ENCODE measurements around the gene CDK5R2.

Gene CDK5R2

DNA sequence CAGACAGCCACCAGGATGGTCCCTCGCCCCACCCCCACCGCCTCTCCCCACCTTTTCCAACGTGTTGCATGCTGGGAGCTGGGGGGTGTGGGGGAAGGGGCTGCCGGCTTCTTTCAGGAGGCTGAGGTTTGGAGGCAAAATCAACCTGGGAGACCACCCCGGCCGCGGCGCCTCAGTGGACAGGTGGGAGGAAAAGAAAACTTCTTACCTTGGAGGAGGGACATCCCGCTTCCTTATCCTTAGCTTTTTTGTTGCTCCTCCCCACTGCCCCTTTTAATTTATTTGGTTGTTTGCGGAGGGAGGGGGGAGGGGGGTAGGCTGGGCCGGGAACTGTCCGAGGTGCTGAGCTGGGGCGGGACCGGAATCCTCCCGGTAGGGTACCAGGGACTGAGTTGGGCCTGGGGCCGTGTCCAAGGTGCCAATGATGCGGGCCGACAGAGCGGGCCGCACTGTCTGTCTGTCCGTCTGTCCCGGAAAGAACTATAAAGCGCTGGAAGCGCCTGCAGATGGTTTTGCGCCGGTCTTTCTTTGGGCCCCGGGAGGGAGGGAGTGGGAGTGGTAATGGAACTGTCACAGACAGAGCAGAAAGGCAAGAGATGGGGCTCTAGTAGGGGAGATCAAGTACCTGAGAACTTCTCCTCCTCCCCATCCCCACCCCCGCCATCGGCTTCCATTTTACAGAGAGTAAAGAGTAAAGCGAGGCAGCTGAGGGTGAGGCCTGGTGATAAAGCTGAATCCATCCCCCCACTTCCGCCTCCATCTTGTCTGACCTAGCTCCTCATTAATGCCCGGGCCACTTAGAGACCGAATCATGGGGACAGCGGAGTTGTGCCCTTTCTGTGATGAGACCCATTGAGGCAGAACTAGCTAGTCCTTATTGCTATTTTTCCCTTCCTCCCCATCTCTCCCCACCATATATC, 2.4 kb downstream of the CDK5R2 start:
- DNase-seq (ENCODE audit: low read depth, low spot score) = no peak

DNA sequence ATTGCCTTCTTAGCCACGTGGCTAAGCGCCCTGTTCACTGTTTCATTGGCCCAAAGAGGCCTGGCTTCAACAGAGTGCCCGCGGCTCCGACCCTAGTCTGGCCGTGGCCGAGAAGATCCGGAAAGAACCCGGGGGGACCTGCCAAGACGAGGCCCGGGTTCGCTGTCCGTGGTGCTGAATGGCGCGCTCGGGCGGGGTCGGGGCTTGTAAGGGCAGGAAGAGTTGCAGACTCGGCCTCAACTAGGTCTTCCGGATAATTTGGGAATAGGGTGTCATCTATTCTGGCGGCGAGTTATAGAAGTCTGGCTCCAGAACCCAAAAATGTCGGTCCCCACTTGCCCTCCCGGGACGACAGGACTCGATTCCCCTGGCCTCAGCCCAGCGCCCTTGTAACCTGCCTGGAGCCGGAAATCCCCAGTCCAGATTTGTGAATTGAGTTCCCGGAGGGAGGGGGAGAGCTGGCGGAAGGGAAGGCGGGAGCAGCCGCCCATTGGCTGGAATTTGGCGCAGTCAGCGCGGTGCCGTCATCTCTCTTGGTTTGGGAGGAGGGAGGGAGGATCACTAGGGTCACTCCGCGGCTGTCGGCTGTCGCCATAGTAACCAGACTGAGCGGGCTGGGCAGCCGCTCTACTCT, 3.5 kb downstream of the CDK5R2 start:
- DNase-seq (ENCODE audit: low read depth, low spot score) = no peak

DNA sequence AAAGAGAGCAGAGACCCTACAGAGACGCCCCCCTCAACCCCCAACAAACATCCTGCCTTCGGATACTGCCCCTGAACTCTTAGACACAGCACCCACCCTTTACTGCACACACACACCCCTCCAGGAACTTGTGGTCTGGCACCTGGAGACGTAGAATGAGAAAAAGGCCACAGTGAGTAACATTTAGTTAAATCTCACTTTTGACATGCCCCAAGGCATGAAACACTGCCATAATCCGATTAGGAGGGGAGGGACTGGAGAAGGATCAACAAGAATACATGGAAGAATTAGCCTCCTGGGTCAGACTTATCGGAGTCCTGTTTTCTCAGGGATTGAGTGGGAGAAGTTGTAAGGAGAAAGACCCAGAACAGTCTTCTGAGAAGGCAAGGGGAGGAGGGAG, 4.1 kb downstream of the CDK5R2 start:
- DNase-seq (ENCODE audit: low read depth, low spot score) = no peak

DNA sequence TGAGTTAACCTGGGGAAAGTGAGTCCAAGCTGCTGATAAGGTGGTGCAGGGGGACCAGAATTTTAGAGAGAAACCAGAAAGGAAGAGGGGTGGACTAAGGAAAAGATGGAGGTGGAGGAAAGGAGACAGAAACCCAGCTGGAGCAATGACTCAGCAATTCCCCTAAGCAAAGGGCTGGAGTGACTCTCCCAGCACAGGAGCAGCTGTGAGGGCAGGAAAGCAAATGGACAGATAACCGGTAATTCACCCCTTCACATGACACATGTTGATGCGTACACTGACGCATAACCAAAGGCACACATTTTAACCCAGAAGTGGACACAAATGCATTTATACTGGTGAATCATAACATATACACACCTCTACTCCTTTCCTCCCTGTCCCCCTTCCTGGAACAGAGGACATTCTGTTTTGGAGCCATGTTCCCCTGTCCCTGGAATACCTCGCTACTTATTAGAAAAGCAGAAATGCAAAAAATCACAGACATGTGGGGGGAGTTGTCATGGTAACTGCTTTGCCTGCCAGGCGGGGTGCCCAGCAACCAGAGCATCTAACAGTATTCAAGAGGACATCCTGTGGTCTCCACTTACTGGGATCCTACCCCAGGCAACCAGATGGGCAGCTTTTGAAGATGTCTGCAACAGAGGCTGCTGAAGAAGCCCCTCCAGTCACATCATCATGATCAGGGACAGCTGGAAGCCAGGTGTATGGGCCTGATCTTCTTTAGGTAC, 4.7 kb downstream of the CDK5R2 start:
- DNase-seq (ENCODE audit: low read depth, low spot score) = no peak

DNA sequence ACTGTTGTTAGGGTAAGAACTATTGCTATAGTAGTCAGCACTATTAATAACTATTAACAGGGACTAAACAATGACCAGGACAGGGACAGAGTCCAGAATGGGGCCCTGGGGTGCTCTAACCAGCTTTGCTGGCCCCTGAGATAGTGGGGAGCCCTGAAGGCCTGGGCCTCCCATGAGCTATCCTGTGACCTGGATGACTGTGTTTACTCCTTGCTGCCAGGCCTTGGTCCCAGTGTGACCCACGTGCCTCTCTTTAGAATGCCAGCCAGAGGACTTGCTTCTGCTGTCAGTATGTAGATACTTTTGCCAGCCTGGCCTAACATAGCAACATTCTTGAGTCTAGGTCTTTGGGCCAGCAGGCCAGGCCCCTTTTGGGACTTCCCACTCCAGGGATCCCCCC, 11.4 kb downstream of the CDK5R2 start:
- DNase-seq (ENCODE audit: low read depth, low spot score) = no peak

DNA sequence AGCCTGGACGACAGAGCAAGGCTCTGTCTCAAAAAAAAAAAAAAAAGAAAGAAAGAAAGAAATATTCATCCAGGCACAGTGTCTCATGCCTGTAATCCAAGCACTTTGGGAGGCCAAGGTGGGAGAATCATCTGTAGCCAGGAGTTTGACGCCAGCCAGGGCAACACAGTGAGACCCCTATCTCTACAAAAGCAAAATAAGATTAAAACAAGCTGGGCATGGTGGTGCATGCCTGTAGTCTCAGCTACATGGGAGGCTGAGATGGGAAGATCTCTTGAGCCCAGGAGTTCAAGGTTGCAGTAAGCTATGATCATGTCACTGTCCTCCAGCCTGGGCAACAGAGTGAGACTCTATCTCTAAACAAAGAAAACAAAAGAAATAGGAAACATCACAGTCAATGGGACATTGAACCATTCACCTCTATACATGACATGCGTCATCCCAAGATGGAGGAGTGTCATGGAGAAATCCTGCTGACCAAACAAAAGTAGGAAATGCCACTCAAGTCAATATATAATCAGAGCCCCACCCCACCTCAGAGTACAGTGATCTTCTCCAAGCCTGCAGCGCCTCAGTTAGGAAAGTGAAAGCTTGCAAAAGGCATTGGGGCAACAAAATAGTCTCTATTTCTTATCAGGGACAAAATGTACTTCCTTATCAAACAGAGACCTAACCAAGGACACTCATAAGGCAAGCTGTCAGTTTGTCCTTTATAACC, 15.8 kb downstream of the CDK5R2 start:
- DNase-seq (ENCODE audit: low read depth, low spot score) = no peak

DNA sequence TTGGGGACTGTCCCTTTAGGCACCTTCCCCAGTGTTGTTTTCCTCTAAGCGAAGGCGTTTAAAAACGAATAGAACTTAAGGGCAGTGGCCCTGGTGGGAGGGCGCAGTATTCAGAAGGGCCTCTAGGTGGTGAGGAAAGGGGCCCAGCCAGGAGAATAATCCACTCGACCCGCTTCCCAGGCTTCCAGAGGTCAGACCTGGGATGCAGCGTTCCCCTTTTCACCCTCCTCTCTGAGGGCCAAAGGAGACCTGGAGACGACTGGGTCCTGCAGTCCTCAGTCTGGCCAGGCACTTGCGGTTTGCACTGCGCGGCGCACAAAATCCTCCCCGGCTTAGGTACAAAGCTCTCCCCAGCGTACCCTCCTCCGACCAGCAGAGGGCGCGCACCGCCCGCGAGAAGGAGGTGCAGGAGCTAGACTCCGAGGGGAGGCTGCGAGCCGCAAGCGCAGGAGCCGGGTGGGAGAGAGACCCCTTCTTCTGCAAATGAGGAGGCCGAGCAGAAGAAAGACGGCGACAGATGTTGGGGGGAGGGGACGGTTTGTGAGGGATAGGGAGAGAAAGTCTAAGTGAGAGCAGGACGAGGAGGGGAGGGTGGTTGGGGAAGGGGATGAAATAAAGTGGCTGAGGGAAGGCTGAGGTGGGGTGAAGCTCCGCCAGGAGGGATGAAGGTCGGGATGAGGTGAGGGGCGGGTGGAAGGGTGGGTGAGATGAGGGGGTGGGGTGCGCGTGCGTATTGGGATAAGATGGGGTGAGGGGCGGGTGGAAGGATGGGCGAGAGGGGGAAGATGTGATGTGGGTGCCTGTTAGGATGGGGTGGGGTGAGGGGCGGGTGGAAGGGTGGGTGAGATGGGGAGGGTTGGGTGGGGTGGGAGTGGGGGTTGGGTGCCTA, 20.6 kb downstream of the CDK5R2 start:
- DNase-seq (ENCODE audit: low read depth, low spot score) = peak; percentile 74

DNA sequence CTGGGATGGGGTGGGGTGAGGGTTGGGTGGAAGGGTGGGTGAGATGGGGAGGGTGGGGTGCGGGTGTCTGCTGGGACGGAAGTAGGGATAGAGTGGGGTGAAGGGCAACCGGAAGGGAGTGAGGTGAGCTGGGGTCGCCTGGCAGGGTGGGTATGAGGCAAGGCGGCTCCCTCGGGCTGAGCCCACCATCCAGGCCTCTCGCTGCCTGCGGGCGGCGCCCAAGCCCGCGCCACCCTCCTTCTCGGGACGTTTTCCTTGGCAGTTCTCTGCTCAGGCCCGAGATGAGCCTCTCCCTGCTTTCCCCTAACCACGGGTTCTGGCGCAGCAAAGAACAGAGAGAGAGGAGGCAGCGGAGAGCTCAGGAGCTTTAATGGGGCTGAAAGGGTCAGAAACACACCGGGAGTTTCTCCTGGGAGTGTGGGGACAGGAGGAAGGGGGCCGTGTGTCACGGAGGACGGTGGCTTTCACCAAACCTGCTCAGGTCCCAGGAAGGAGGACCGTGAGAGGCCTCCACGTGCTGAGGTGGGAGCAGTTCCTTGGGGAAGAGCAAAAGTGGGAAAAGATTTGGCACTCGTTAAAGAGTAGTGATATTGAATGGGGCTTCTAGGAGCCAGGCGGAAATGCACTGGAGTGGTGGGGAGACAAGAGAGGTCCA, 21.4 kb downstream of the CDK5R2 start:
- no peak for DNase-seq (ENCODE audit: low read depth, low spot score)

DNA sequence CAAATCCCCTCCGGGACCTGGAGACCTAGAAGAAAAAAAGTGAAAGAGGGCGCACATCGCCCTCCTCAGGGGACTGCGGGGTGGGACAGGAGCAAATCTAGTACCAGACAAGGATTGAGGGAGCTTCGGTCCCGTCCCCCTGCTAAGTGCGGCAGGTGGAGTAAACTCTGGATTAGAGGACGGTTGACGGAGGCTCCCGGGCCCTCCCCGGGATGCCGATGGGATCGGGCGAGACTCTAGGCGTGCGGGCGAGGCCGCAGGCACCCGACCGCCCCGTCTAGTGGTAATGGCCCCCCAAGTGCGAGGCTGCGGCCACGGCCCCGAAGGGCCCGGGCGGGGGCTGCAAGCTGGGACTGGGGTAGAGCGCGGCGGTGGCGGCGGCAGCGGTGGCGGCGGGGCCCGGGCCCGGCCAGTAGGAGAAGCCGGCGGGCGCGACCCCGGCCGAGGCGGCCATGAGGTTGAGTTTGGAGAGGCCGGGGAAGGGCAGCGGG, 22.0 kb downstream of the CDK5R2 start:
- DNase-seq (ENCODE audit: low read depth, low spot score) = no peak

DNA sequence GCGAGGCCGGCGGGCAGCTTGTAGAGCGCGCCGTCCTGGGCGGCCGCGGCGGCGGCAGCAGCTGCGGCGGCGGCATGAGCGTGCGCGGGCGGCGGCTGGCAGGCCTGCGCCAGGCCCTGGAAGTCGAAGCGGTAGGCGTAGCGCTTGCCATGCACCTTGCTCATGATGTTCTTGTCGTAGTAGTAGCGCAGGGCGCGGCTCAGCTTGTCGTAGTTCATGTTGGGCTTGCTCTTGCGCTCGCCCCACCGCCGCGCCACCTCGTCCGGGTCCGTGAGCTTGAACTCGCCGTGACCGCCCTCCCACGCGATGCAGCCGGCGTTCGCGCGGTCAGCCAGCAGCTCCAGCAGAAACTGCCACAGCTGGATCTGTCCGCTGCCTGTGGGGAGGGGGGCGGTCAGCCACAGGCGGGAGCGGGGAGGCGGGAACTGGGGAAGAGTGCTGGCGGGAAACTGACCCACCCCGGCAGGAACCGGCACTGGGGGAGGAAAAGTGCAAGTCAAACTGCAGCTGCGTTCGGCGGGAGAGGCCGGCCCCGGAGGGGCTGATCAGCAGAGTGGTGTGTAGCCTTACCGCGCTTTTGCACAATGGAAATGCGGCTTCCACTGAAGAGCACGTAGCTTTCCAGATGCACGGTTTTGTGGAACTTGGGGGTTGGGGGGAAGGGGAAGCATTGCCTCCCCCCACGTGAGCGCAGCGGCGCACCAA, 22.6 kb downstream of the CDK5R2 start:
- no peak for DNase-seq (ENCODE audit: low read depth, low spot score)

DNA sequence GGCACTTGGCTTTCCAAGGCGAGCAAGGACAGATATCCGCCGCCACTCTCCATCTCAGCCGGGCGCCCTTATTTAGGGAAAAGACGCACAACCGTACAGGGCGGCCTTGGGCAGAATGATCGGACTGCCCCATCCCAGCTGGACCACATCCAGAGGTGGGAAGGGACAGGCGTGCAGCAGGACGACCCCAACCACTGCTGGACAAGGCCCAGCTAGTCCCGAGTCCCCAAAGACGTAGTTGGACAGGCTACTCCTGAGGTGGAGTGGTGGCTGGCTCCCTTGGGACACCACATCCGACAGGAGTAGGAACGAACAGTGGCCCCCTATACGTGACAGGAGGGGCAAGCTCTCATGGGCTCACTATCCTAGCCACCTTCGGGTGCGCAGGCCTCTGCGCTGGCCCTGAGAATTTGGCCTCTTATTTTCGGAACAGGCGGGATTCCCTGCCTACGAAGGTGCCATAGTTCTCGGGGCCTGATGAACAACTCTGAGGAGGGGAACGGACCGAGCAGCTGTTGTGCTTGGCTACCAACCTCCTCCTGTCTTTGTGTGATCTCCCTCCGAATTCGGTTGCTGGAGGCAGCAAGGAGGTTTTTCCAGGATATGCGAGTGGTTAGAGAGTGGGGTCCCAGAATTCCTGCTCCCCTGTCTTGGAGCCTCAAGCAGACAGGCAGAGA, 23.3 kb downstream of the CDK5R2 start:
- DNase-seq (ENCODE audit: low read depth, low spot score) = no peak

DNA sequence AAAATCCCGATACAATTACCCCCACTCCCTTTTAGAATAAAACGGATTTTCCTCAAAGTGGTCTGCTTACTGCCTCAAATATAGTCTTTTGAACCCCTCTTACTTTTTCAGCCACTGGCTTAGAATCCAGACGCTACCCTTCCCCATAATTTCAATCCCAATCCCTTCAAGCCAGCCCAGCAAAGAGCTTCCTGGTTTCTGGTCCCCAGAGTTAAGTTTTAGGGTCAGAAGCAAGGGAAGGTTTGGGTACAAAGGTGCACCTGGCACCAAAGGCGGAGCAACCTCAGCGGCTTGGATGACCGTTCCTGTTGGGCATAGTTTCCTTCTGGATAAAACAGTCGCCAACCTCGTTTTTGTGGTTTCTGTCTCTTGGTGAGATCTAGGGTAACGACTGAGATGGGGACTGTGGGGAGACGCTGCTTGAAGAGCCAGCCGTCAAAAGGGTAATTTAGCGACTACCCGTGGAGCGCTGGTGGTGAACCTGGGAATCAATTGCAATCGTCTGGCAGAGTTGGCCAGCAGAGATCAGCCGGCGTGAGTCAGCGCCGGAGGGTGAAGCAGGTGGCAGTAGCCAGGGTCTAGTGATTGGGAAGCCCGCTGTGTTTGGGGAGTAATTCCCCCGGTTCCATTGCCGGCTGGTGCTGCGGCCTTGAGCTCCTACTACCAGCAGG, 23.9 kb downstream of the CDK5R2 start:
- no peak for DNase-seq (ENCODE audit: low read depth, low spot score)

DNA sequence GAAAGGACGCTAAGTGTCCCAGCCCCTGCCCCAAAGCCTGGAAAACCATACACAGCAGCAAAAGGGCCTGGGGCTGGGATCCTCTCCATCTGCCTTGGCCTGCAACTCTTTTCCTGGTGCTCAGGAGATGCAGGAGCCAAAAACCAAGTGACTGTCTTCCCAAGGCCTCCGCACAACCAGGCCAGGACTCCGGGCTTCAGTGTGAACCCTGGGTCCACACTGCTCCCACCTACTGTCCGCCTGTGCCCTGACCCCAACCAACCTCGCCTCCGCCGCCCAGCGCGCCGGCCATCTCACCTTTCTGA, 24.4 kb downstream of the CDK5R2 start:
- no peak for DNase-seq (ENCODE audit: low read depth, low spot score)

DNA sequence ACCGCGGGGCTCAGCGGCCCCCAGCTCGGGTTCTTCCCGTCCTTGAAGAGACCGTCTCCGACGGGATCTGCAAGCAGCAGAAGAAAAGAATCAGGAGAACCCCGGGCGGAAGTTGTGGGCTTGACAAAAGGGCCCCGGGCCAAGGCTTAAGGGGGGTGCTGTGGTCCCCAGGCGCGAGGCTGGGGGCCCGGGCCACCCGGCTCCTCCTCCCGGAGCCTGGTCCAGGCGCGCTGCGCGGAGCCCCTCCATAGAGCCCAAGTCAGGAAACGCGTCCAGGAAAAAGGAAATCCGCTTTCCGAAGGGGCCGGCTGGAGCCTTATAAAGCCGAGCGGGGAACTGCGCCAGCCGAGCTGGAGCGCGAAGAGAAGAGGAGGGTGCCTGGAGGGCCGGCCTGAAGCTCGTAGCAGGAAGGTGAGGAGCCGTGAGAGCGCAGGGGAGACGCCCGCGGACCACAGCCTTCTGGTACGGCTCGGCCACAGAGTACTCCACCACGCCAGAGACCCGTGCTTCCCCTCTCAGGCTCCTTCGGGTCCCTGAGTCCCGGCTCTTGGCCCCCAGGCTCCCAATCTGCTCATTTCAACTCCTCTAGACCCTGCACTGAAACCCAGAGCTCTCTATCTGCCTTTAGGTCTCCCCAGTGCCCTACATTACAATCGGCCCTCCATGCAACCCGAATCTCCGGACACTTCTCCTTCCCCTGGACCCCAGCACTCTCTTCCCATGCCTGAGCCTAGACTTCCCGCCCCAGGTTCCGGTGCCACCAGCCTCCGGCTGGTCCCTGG, 25.0 kb downstream of the CDK5R2 start:
- no peak for DNase-seq (ENCODE audit: low read depth, low spot score)

DNA sequence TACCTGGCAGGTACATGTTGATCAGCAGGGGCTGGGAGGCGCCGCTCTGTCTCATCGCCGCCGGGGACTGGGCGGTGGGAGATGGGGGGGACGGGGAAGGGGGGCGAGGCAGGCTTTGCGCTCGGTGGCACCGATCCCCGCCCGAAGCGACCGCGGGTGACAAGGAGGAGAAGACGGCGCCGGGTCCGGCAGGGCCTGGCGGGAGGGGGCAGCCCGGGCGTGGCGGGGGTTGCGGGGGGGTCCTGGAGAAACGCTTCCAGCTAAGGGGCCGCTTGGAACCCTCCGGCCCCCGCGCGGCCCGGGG, 25.5 kb downstream of the CDK5R2 start, which contains the start of gene FEV:
FEV (minus strand) TSS at position 164 of the 304 bp plus-strand sequence; CDS start at position 55, 109 bp downstream.
- no peak for DNase-seq (ENCODE audit: low read depth, low spot score)

DNA sequence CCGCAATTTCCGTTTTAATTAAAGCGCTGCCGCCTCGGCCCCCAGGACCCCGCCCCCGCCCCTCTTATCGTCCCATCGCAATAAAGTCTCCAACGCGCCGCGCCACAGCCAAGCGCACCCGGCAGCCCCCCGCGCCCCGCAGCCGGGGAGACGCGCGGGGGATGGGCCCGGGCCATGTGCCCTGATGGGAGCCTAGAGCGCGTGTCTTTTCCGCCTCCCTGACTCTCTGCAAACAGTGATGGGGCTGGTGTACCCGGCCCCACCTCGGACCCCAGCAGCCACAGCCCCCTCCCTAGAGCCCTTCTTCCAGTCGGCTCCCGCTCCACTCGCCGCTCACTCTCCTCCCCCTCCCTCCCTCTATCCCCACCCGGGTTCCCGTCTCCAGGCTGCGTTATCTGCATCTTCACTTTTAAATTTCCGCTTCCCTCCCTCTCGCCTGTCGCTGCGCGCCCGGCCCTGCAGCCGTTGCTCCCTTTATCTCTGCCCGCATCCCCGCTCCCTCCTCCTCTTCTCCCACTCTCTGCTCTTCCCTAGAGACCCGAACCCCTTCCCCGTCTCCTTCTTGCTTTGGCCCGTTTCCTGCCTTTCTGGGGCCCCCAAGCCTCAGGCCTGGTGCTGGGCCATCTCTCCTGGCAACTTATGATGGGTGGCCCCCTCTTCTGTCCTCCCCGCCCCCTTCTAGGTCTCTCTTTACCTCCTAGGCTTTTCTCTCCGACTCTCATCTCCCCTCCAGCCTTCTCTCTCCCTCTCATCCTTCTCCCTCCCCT, 26.0 kb downstream of the CDK5R2 start:
- DNase-seq (ENCODE audit: low read depth, low spot score) = no peak

DNA sequence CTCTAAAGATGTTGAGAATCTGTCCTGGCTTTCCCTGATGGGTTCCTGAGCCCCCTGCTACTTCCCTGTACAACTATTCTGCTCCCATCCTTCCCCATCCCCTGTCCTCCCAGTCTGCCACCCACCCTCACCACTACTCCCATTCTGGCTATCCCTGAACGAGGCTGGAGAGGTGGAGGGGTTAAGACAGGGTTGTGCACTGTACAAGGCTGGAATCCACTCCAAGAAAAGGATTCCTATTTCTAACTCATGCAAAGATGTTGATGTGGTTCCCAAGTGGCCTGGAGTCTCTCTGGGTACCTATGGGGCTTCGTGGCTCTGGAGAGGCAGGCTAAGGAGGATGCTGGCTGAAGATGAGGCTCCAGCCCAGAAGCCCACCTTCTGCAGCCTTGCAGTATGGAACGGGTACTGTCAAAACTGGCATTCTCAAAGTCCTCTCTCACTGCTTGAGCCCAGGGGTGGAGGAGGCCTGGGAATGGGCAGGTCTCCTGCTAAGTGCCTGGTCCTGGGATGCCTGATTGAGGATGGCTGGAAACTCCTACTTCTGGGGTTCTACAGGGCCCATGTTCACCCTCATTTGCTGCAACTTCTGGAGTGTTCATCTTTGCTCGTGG, 26.8 kb downstream of the CDK5R2 start:
- DNase-seq (ENCODE audit: low read depth, low spot score) = no peak
